CD14-positive monocyte (primary cell): ENCODE results near the gene NOM1. TPM values are rescaled to one million over a fixed set of nuclear protein-coding genes. Genes with fewer than 3 reads are reported as not detected.

ENCODE experiments used
- DNase-seq, 3 donors: peaks; one replicate each; pipeline ENCODE4 v3.0.0-alpha.2; 2011 to 2022
- H2AFZ ChIP-seq: 2 replicates; pipeline ENCODE4 v1.6.0; 2012; ENCODE audit warnings: mild to moderate bottlenecking, low read depth, low read length, inconsistent platforms; ENCODE audit not compliant: insufficient read depth, poor library complexity, severe bottlenecking
- H3K27ac ChIP-seq, 2 donors: 1 replicate in 1 of 2; 2 replicates in 1 of 2; pipeline ENCODE4 v1.5.1; 2012 to 2013; ENCODE audit warnings: low read length in 2 of 2, control low read depth in 1 of 2, inconsistent platforms in 1 of 2, low read depth in 1 of 2, mild to moderate bottlenecking in 1 of 2
- H3K27me3 ChIP-seq, 2 donors: one replicate each; pipeline versions ENCODE4 v1.6.0 to v1.6.1; 2011 to 2013; ENCODE audit warnings: low read length in 2 of 2; ENCODE audit not compliant: control insufficient read depth in 2 of 2, insufficient read depth in 2 of 2
- H3K36me3 ChIP-seq, 2 donors: replicated peaks in 1 of 2; 1 replicate in 1 of 2; 2 replicates in 1 of 2; pipeline versions ENCODE4 v1.5.1 to v1.6.1; 2012 to 2013; ENCODE audit warnings: low read length in 2 of 2, control low read depth in 1 of 2, inconsistent platforms in 1 of 2, mild to moderate bottlenecking in 1 of 2; ENCODE audit not compliant: insufficient read depth in 2 of 2, control insufficient read depth in 1 of 2
- H3K4me1 ChIP-seq, 2 donors: 1 replicate in 1 of 2; 2 replicates in 1 of 2; pipeline versions ENCODE4 v1.5.1 to v1.6.1; 2012 to 2013; ENCODE audit warnings: low read length in 2 of 2, control low read depth in 1 of 2, inconsistent platforms in 1 of 2, mild to moderate bottlenecking in 1 of 2, moderate library complexity in 1 of 2; ENCODE audit not compliant: insufficient read depth in 2 of 2, control insufficient read depth in 1 of 2
- H3K4me2 ChIP-seq: replicated peaks from 2 replicates; pipeline ENCODE3; 2012; ENCODE audit warnings: low read length, moderate library complexity, mild to moderate bottlenecking; ENCODE audit not compliant: poor library complexity, severe bottlenecking; ENCODE audit errors: extremely low read depth
- H3K4me3 ChIP-seq, 3 experiments: fragments of 200-600 bp in 1 of 3; sonication (generic) in 1 of 3; replicated peaks in 1 of 3; 1 replicate in 2 of 3; 2 replicates in 1 of 3; pipeline ENCODE4 v1.5.1; 2011 to 2013; ENCODE audit warnings: low read length in 3 of 3, mild to moderate bottlenecking in 3 of 3, control low read depth in 2 of 3, low read depth in 2 of 3, inconsistent platforms in 1 of 3, moderate library complexity in 1 of 3
- H3K79me2 ChIP-seq: 2 replicates; pipeline ENCODE4 v1.6.0; 2012; ENCODE audit warnings: mild to moderate bottlenecking, control low read depth, inconsistent platforms, low read length, moderate library complexity; ENCODE audit not compliant: insufficient read depth
- H3K9ac ChIP-seq: 2 replicates; pipeline ENCODE4 v1.6.0; 2017; ENCODE audit warnings: low read length, mild to moderate bottlenecking; ENCODE audit not compliant: insufficient read depth, poor library complexity, severe bottlenecking
- H3K9me3 ChIP-seq, 2 donors: replicated peaks in 1 of 2; 1 replicate in 1 of 2; 2 replicates in 1 of 2; pipeline versions ENCODE4 v1.5.1 to v1.6.1; 2012 to 2013; ENCODE audit warnings: low read length in 2 of 2, control low read depth in 1 of 2; ENCODE audit not compliant: control insufficient read depth in 1 of 2, insufficient read depth in 1 of 2
- H4K20me1 ChIP-seq: 2 replicates; pipeline ENCODE4 v1.6.0; 2012; ENCODE audit warnings: mild to moderate bottlenecking, low read length, control low read depth, moderate library complexity; ENCODE audit not compliant: insufficient read depth
- H3K27ac Mint-ChIP-seq, 7 donors: one replicate each; pipeline ENCODE4 v1.8.0; 2020; ENCODE audit warnings: mild to moderate bottlenecking in 7 of 7, mixed read lengths in 7 of 7, moderate library complexity in 6 of 7, inconsistent platforms in 2 of 7
- H3K27me3 Mint-ChIP-seq, 3 donors: one replicate each; pipeline ENCODE4 v1.8.0; 2021 to 2022; ENCODE audit warnings: low read depth in 3 of 3, mild to moderate bottlenecking in 3 of 3, mixed read lengths in 3 of 3, moderate library complexity in 3 of 3, inconsistent platforms in 1 of 3
- H3K36me3 Mint-ChIP-seq, 2 donors: one replicate each; pipeline ENCODE4 v1.8.0; 2020; ENCODE audit warnings: mixed read lengths in 2 of 2, inconsistent platforms in 1 of 2, mild to moderate bottlenecking in 1 of 2
- H3K4me1 Mint-ChIP-seq: one replicate; pipeline ENCODE4 v1.8.0; 2020; ENCODE audit warnings: mild to moderate bottlenecking, mixed read lengths
- H3K4me3 Mint-ChIP-seq, 2 donors: one replicate each; pipeline ENCODE4 v1.8.0; 2020; ENCODE audit warnings: mild to moderate bottlenecking in 2 of 2, mixed read lengths in 2 of 2, moderate library complexity in 1 of 2
- H3K9me3 Mint-ChIP-seq, 7 donors: one replicate each; pipeline ENCODE4 v1.8.0; 2020 to 2022; ENCODE audit warnings: mixed read lengths in 7 of 7, mild to moderate bottlenecking in 6 of 7, moderate library complexity in 6 of 7, inconsistent platforms in 2 of 7
- WGBS: methylation state at CpG from one replicate; pipeline ENCODE4 v1.1.5; 2013; ENCODE audit warnings: missing lambda C conversion rate; ENCODE audit not compliant: insufficient coverage; 5-methylcytosine and 5-hydroxymethylcytosine counted together
- intact Hi-C, 2 donors: fragments of 100-400 bp; cut with micrococcal nuclease; formaldehyde crosslinking; loops; one replicate each; pipeline versions ENCODE4 v1.15.0 to v1.15.1; 2023
- polyA plus RNA-seq, 3 donors: library from polyadenylated mRNA; depleted of rRNA in 1 of 3; unstranded in 2 of 3; stranded (reverse) in 1 of 3; fragments of 300-500 nt in 2 of 3; fragments of >200 nt in 1 of 3; fragmentation: Illumina TruSeq in 2 of 3; gene quantifications; 1 replicate in 2 of 3; 2 replicates in 1 of 3; pipeline ENCODE4 v1.2.3, GENCODE V29; 2012 to 2021
- TF ChIP-seq, protein P1 (sequence below): fragments of 200-600 bp; IDR thresholded peaks from one replicate; pipeline ENCODE4 v1.8.0; 2022; ENCODE audit warnings: antibody characterized with exemption, mild to moderate bottlenecking

NOM1 gene
- polyA plus RNA-seq, 3 donors, result 0.89 to 11.5 (median 1.9) TPM

DNA sequence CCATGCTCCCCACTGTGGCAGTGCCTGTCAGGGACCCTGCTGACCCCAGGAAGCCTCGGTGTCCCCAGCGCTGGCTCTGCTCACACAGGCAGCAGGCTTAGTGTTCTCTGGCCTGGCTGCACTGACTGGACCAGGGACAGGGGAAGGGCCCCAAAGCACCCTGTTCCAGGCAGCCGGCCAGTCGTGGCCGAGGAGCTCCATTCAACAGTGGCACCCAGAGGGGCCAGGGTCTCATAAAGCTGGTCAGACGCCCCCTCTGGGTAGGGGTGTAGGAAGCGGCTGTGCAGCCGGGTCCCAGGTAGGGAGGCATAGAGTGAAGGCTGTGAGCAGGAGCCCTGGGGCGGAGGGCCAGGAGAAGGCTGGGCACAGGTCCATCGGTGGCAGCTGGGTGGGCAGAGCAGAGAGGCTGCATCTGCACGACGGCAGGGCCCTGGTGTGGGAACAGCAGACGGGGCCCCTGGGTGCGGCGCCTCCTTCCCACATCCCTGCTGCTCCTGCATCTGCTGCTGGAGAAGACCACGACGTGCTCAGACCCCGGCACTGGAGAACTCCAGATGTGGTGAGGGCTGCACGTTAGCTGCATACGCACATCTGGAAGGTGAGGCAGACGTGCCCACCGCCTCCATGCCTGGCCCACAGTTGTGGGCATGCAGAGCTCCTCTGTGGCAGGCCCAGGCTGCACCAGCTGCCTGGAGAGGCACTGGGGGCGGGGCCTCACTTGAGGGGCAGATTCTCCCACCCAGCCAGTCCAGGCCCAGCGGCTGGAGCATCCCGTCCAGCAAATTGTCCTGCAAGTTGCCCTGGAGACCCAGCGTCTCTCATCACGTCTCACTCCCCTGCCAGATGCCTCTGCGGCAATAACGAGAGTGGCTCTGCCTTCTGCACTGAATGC is 35.8 kb downstream of the NOM1 start:
- TF ChIP-seq, protein P1, sequence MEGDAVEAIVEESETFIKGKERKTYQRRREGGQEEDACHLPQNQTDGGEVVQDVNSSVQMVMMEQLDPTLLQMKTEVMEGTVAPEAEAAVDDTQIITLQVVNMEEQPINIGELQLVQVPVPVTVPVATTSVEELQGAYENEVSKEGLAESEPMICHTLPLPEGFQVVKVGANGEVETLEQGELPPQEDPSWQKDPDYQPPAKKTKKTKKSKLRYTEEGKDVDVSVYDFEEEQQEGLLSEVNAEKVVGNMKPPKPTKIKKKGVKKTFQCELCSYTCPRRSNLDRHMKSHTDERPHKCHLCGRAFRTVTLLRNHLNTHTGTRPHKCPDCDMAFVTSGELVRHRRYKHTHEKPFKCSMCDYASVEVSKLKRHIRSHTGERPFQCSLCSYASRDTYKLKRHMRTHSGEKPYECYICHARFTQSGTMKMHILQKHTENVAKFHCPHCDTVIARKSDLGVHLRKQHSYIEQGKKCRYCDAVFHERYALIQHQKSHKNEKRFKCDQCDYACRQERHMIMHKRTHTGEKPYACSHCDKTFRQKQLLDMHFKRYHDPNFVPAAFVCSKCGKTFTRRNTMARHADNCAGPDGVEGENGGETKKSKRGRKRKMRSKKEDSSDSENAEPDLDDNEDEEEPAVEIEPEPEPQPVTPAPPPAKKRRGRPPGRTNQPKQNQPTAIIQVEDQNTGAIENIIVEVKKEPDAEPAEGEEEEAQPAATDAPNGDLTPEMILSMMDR, result no peak
- H3K27ac Mint-ChIP-seq, result no peak overlapping the region
- Histone ChIP-seq H3K9me3 (peaks cover 0 to 3% of the 10 kb centered on the region in 2 donors), H4K20me1 (no peaks in the 10 kb centered on the region), H3K4me3 (no peak overlapping the region), H3K9ac (no peak overlapping the region), H3K27me3 (no peaks in the 10 kb centered on the region), H3K4me2 (no peak overlapping the region), H3K27ac (no peak overlapping the region), H3K79me2 (no peaks in the 10 kb centered on the region), H3K4me1 (no peaks in the 10 kb centered on the region), H3K36me3 (no peaks in the 10 kb centered on the region), H2AFZ (no peak overlapping the region)
- no peak overlapping the region for H3K4me3 Mint-ChIP-seq
- WGBS, result 94% methylated on average over 29 of the region's 29 CpGs
- intact Hi-C loops, result no loop called here
- DNase-seq, result no peak
- peaks cover 0 to 7% (median 2%) of the 10 kb centered on the region in 7 donors for H3K9me3 Mint-ChIP-seq
- no peaks in the 10 kb centered on the region for H3K36me3 Mint-ChIP-seq
- H3K27me3 Mint-ChIP-seq, result peaks cover 4 to 9% (median 8%) of the 10 kb centered on the region in 3 donors
- H3K4me1 Mint-ChIP-seq, result no peaks in the 10 kb centered on the region

DNA sequence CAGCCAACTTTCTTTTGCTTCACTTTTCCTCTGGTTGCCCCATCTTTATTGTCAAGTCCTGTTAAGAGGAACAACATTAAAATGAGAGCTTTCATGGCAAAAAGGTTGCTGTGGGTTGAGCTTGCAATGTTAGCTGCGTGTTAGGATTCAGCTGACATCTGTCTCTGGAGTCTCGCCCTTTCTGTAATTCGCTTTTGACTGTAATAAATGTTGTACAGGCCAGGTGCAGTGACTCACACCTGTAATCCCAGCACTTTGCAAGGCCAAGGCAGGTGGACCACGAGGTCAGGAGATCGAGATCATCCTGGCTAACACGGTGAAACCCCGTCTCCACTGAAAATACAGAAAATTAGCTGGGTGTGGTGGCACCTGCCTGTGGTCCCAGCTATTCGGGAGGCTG is 36.9 kb downstream of the NOM1 start:
- Histone ChIP-seq H3K36me3 (no peaks in the 10 kb centered on the region), H3K4me1 (no peaks in the 10 kb centered on the region), H4K20me1 (no peaks in the 10 kb centered on the region), H3K27me3 (no peaks in the 10 kb centered on the region), H2AFZ (no peak overlapping the region), H3K27ac (no peak overlapping the region), H3K4me3 (no peak overlapping the region), H3K4me2 (no peak overlapping the region), H3K79me2 (no peaks in the 10 kb centered on the region), H3K9ac (no peak overlapping the region), H3K9me3 (peaks cover 0 to 3% of the 10 kb centered on the region in 2 donors)
- DNase-seq, result no peak
- H3K9me3 Mint-ChIP-seq, result peaks cover 0 to 3% (median 0%) of the 10 kb centered on the region in 7 donors
- no peak overlapping the region for H3K27ac Mint-ChIP-seq
- no peaks in the 10 kb centered on the region for H3K36me3 Mint-ChIP-seq
- no peaks in the 10 kb centered on the region for H3K4me1 Mint-ChIP-seq
- WGBS, result 90% methylated on average over 8 of the region's 8 CpGs
- intact Hi-C loops, result no loop called here
- no peak overlapping the region for H3K4me3 Mint-ChIP-seq
- TF ChIP-seq, protein P1, result no peak
- H3K27me3 Mint-ChIP-seq, result peaks cover 6 to 13% (median 7%) of the 10 kb centered on the region in 3 donors
